HG03139 (cell line): Measurements from ENCODE around the gene SLC22A7.
"Not testable (repeated sequence)": the region's sequence is repeated elsewhere in the genome, so short reads cannot be mapped to it uniquely, and the experiment has no call there.

Experiments used
- ATAC-seq: cut with Tn5 transposase; IDR thresholded peaks from one replicate; pipeline ENCODE4 v1.9.1; 2021; ENCODE audit not compliant: unreplicated experiment

Gene SLC22A7

DNA sequence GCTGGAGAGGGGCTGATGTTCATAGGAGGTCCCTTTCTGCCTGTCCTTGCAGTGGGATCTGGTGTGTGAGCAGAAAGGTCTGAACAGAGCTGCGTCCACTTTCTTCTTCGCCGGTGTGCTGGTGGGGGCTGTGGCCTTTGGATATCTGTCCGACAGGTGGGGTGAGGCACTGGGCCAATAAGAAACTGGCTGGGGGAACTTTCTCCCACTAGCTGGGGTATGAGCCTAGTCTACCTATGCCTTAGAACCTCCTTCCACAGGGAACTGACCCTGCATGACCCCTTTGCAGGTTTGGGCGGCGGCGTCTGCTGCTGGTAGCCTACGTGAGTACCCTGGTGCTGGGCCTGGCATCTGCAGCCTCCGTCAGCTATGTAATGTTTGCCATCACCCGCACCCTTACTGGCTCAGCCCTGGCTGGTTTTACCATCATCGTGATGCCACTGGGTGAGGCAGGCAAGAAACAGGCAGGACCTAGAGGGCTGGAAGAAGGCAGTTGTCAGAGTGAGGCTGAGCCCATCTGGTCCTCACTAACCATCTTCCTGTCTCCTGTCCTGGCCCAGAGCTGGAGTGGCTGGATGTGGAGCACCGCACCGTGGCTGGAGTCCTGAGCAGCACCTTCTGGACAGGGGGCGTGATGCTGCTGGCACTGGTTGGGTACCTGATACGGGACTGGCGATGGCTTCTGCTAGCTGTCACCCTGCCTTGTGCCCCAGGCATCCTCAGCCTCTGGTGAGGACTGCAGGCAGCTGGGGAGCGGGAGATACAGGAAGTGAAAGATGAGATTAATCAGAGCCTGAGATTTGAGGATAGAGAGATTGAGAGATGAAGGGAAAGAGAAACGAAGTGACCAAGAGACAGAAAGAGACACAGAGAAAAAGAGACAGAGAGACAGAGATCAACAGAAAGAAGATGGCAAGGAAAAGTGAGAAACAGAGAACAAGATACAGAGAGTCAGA, 1.6 kb downstream of the SLC22A7 start:
- ATAC-seq = no peak

DNA sequence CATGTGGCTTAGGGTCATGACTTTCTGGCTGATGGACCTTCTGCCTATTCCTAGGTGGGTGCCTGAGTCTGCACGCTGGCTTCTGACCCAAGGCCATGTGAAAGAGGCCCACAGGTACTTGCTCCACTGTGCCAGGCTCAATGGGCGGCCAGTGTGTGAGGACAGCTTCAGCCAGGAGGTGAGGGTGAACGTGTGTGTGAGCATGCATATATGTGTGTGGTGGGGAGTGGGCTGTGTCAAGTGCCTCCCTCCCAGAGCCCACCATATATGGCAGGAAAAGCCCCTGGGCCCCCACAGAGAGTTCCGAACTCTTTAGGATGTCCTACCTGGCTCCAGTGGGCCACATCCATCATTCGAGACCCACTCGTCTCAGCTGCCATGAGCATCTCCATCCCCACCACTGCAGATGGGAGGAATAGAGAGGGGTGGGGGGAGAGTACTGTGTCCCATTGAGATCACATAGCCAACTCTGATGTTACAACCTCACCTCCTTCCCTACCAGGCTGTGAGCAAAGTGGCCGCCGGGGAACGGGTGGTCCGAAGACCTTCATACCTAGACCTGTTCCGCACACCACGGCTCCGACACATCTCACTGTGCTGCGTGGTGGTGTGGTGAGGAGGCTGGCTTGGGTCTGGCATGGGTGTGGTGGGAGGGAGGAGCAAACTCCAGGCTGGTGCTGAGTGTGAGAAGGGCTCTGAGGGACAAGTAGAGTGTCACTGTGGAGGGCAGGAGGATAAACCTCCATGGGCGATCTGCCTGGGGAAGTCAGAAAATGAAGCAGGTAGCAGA, 3.2 kb downstream of the SLC22A7 start:
- no peak for ATAC-seq

DNA sequence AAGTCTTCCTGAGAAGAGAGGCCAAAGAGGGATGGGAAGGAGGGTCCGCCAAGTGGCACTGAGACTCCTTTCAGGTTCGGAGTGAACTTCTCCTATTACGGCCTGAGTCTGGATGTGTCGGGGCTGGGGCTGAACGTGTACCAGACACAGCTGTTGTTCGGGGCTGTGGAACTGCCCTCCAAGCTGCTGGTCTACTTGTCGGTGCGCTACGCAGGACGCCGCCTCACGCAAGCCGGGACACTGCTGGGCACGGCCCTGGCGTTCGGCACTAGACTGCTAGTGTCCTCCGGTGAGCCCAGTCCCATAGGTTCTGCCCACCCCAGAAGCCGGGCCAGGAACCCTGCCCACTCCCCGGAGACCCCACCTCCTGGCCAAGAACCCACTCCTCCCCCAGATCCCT, 4.1 kb downstream of the SLC22A7 start:
- no peak for ATAC-seq

DNA sequence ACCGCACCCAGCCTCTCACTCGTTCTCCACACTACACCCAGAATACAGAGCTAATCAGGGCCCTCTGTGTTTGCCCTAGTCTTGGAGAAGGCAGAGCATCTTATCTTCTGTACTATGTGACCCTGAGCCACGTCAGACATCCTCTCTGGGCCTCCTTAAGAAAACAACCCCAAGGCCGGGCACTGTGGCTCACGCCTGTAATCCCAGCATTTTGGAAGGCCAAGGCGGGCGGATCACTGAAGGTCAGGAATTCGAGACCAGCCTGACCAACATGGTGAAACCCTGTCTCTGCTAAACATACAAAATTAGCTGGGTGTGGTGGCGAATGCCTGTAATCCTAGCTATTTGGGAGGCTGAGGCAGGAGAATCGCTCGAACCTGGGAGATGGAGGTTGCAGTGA, 4.9 kb downstream of the SLC22A7 start:
- not testable (repeated sequence) for ATAC-seq

DNA sequence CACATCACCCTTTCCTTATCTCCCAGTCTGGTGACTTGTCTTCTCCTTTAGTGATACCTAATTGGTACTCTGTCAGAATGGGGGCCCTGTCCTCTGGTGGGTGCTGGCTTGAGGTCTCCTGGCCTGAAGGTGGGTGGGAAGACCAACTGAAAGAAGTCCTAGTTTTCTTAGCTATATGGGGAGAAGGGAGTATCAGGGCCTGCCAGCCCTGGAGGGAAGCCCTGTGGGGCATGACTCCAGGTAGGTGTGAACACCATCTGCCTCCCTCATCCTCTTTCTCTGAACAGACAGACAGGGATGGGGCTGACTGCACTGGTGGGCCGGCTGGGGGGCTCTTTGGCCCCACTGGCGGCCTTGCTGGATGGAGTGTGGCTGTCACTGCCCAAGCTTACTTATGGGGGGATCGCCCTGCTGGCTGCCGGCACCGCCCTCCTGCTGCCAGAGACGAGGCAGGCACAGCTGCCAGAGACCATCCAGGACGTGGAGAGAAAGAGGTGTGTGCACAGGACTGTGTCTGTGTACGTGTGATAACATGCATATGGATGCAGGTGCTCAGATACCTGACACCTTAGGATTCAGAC, 5.8 kb downstream of the SLC22A7 start:
- ATAC-seq = no peak

DNA sequence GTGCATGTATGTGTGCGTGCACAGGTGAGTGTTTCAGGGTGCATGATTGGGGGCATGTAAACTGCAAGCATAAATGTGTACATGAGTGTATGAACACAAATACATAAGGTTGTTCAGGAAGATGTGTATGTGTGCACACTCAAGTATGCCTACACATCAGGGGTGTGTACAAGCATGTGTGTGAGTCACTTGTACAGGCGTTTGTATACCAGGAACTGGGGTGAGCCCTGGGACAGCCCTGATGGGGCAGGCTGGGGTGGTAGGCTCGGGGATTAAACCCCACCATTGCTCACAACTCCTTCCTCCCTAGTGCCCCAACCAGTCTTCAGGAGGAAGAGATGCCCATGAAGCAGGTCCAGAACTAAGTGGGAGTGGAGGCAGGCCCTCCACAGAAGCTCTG, 6.3 kb downstream of the SLC22A7 start:
- no peak for ATAC-seq

DNA sequence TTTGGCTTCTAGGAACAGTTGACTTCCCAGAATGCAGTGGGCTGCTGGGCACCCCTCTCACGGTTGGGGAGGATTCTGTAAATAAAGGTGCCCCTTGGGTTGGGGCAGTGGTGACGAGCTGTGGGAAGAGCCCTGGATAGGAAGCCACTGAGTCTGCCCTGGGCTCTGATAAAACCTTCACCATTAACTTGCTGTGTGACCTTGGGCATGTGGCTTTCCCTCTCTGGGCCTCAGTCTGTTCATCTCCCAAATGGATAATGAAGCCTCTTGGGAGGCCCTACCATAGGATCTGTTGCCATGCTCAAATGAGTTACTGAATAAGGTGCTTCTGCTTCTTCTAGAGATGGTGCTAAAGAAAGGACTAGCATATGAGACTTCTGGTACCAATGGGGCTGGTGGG, 6.8 kb downstream of the SLC22A7 start:
- no peak for ATAC-seq

DNA sequence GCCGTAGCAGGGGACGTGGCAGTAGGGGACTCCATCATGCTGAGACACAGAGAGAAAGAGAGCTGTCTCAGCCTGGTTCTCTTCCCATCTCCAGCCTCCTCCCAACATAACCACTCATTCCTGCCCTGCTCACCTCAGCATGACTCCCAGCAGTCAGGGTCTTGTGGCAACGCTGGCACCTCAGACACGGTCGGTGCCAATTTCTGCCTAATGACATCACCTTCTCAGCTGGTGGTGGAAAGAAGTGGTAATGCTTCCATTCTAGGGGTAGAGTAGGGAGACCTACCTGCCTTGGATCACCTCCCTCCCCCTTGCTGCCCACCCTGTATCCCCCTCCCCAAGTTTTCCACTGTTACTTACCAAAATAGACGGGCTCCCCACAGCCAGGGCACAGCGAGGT, 8.0 kb downstream of the SLC22A7 start:
- ATAC-seq = no peak

DNA sequence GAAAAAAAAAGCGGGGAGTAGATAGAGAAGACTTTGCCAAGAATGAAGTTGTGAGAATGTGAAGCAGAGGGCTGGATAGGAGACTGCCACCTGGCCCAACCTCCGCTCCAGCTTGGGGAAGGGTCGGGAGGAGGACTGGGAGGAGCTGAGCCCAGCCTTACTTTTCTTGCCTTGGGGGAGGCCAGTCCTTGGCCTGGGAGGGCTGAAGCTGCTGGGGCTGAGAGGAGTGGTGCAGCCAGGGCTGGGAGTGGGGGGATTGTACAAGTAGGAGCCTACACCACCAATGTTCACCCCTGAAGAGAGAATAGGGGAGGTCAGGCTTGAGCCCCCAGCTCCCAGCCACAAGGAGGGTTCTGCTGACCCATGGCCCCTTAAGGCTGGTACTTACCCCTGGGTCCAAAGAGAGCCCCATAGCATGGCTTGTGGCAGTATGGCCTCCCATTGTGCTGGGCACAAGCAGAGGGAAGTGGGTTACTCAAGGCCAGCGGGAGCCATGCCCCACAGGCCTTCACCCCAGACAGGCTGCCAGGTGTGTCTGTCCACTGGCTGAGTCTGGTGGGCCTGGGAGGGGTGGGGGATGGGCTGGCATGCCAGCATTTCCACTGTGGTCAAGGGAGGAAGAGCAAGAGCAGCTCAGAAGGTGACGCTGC, 9.5 kb downstream of the SLC22A7 start:
- no peak for ATAC-seq

DNA sequence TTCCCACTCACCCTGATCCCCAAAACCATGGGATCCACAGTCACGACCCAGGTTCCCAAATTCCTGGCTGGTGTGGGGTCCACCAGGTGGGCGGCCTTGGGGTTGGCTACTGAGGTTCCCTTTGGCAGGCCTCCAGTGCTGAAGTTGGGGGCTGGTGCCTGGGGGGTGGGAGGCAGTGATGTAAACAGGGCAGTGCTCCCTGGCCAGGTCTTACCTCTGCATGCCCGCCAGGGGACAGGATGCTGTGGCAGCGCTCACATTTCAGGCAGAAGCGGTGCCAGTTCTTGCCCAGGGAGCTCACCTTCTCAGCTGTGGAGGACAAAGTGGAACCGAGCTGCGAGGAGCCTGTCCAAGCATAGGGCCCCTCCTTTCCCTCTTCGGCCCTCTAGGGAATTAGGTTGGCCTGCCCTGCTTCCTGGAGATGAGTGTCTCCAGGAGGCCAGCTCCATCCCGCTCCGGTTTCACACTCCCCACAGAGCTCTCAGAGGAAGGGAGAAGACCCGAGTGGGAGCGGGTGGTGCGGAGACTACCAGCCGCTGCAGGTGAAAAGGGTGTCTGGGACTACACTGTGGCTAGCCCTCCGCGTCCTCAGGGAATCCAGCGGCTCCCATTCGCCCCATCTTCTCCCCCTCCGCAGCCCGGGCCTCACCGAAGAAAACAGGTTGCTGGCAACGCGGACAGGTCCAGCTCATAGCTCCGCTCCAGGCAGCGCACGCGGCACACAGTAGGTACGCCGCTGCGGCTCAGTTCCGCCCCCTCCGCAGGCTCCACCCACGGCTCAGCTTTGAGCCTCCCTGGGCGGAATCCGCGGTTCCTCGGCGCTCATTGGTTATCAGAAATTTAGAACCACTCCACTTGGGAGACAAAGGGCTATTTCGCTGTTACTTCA, 10.3 kb downstream of the SLC22A7 start, which contains the start of gene CRIP3:
Gene CRIP3 (minus strand): TSS at position 726 of the 889 bp plus-strand sequence. CDS start 34 bp downstream, at position 692.
- peak; percentile 49 for ATAC-seq

DNA sequence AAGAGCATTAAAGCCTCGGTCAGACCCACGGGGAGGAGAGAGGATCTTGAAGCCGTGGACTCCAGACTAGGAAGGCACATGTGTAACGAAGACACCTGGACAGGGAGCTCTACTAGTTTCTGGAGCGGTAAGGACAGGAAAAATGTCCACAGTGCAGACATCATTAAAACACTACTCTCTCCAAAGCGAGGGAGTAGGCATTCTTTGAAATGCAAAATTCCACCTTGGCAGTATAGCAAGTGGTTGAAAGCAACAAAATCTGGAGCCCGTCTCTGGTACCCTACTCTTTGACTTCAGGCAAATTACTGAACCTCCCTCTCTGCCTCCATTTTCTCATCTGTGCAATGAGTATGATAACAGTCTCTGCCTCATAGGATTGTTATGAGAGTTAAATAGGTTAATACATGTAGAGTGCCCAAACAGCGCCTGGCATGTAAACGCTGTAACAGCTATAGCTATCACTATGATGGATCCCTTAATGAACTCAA, 11.0 kb downstream of the SLC22A7 start:
- no peak for ATAC-seq

DNA sequence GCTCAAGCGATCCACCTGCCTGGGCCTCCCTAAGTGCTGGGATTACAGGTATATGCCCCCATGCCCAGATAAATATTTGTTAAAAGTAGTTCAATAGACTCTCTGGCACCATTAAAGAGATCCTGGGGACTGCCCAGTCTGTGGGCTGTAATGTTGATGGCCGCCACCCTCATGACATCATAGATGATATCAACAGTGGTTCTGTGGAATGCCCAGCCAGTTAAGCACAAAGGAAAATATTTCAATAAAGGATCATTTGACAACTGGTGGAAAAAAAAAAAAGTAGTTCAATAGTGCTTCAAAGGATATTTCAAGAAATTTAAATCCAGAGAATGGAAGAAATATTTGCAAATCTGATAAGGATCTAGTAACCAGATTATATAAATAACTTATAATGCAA, 12.1 kb downstream of the SLC22A7 start:
- ATAC-seq = no peak

DNA sequence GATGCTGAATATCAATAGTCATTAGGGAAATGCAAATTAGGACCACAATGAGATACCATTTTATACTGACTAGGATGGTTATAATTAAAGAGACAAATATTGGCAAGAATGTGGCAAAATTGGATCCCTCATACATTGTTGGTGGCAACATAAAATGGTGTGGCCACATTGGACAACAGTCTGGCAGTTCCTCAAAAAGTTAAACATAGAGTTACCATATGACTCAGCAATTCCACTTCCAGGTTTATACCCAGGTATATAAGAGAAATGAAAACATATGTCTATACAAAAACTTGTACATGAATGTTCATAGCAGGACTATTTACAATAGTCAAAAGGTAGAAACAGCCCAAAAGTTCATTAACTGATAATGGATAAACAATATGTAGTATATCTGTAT, 12.6 kb downstream of the SLC22A7 start:
- ATAC-seq = no peak

DNA sequence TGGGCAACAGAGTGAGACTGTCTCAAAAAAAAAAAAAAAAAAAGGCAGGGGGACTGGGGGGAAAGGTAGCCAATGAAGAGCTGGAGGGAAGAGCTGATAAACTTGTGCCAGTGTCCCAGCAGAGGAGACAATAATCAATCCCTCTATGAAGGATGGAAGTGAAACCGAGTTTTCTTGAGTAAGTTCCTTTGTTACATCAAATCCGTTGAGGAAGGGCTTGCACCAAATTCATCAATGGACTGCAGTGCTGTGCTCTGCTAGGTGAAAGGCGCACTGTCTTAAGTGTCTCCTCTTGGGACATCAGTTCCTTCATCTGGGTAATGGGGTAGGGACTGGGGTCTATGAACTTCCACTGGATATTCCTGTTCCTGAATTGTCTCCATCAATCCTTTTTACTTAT, 13.6 kb downstream of the SLC22A7 start:
- no peak for ATAC-seq

DNA sequence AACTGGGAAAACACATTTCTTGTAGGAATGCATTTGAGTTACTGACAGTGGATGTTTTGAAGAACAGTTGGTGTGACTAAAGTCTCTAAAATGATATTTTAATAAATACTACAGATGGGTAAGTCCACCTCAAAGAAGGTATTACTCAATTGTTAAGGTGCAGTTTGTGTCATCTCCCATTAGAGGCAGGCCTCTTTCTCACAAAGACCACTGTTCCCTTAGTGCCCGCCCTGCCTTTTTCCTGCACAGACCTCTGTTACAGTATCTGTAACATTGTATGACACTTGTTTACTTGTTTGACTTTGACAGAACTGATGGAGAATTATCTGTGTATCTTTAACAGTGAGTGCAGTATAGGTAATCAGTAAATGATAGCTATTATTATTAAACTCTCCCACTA, 15.8 kb downstream of the SLC22A7 start:
- no peak for ATAC-seq

DNA sequence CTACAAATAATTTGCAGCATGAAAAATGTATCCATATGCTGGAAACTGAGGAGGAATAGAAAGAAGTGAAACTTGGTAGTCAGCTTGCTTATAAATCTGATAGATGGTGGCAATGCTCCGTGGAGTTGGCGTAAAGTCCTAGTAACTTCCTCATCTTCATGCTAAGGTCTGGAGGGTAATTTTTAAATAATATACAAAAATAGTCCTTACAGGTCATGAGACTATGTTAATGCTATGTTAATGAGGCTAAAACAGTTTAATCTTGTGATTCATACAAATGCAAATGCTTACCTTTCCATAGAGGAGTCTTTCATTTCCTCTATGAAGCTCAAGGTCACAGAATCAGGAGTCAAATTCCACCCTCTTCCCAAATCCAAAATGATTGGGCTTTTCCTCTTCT, 20.0 kb downstream of the SLC22A7 start:
- no peak for ATAC-seq

DNA sequence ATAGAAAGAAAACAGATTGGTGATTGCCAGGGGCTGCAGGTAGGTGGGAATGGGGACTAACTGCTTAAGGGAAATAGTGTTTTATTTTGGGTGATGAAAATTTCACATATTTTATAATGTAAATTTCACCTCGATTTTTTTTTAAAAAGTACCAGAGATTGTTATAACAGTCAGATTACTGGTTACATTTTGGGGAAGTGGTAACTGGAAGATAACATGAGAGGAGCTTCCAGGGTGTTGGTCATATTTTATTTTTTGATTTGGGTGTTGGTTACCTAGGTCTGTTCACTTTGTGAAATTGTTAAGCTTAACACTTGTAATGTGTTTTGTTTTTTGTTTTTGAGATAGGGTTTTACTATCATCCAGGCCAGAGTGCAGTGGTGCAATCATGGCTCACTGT, 27.8 kb downstream of the SLC22A7 start:
- no peak for ATAC-seq

DNA sequence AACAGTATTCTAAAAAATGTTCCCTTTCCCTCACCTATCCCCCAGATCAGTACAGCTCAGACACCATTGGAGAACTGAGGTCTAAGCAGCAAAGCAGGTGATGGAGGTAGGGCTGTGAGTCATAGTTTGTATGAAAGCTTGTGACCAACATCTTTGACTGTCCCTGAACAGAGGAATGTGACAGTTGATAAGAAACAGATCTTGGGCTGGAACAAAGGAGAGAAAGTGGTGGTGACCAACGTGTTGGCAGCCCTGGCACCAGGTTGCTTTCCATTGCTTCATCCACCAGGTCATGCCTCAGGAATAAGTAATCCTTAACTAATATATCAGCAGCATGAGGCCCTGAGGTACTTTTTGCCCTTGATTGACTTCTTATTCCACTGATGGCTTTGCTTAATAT, 30.5 kb downstream of the SLC22A7 start:
- ATAC-seq = no peak

DNA sequence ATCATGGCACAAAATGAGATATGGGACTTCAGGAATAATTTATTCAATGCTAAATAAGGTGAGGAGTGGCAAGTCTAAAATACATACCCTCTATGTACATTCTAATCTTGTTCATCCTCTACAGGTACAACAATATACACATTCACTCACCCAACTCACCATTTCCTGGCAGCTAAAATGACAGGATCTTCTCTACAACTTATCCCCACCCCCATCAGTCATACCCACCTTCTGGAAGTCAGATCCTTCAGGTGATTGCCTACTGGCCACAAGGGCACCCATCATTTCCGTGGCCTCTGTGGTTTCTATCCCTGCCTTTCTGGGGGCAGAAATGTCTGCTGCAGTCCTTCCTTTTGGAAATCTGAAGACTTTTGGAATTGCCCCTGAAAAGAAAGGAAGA, 33.4 kb downstream of the SLC22A7 start:
- ATAC-seq = no peak

DNA sequence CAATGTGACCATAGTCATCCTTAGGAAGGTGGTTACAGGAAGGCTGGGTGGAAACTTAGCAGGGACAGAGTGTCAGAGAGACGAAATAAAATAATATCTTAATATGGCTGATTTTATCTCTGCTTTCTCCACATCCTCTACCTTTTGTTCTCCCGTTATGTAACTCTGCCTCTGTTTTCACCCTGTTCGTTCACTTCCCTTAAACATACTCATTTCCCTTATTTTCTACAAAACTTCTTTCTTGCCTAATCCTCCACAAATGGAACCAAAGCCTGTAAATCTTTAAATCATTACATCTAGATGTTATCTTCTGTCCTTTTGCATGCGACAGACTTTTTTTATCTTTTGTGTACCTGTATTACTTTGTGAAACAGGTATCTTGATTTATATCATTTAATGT, 33.8 kb downstream of the SLC22A7 start:
- no peak for ATAC-seq
